Caki2 (cell line): ENCODE results near the gene CEP57L1. TPM values are rescaled to one million over a fixed set of nuclear protein-coding genes. Genes with fewer than 3 reads are reported as not detected.

Source experiments
- DNase-seq: peaks from one replicate; pipeline ENCODE4 v3.0.0-alpha.2; 2015; ENCODE audit warnings: low read depth
- in situ Hi-C: cut with HindIII; loops from 2 replicates; pipeline ENCODE4 v1.10.0; 2016; ENCODE audit warnings: low sequenced_read_pairs, low pct_unique_long_range_greater_than_20kb, mixed read lengths
- total RNA-seq: library from RNA; depleted of rRNA; stranded (reverse); fragments of >200 nt; shearing (Covaris generic); gene quantifications from 2 replicates; pipeline ENCODE4 v1.2.3, GENCODE V29; 2014; ENCODE audit warnings: low replicate concordance; rRNA removed

Gene CEP57L1
- total RNA-seq: 11.3 and 18.2 TPM in 2 replicates

DNA sequence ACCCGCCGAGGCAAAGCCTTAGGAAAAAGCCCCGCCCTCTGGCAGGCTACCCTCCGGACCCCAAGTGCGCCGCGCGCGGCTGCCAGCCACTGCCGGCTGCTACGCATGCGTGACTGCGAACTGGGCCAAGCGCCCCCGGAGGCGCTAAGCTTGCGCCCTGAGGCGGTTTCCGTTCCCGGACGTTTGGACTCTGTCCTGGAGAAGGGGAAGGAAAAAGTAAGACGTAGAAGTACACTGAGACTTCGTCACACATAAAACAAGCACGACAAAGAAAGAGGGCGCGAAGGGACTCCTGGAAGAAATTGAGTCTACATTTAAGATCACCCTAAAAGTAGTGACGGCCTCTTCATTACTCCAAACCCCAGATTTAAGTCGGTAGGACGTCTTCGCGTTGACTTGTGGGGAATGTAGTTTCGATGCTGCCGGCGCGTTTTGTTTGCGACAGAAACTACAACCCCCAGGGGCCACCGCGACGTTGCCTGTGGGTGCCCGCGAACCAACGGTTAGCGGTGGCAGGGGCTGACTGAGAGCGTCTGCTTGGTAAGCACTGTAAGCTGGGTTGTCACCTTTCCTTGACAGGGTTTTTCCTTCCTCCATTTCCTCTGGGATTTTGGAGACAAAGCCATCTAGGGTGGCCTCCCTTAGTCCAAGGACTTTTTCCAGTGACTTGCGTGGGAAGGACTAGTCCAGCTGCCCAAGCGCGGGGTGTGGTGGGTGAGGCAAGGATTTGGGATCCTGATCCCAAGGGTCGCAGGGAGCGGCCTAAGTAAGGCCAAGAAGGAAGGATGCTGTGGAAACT, at the start of gene CEP57L1:
Gene CEP57L1, plus strand, starts transcription at position 472 of the 799 bp plus-strand sequence. CDS start 49,715 bp downstream, outside the sequence.
- in situ Hi-C loops: no loop called here
- DNase-seq: peak; percentile 95

DNA sequence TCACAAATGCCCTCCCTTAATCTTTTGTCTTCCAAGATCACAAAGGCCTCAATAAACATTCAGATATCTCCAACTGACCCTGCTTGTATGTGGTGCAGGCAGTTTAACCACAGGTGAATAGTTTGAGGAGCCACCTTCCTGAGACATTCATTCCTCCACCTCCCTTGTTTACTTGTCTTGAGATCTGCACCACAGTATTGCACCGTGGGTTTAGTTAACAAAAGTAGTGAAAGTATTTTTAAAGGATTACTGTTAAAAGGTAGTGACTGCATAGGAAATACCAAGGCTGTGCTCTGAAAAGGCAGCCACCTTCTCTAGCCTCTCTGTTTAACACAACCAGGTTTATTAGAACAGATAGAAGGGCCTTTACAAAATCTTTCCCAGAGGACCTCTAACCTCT, 47.1 kb upstream of the CEP57L1 start:
- in situ Hi-C loops: no loop called here
- DNase-seq: no peak

DNA sequence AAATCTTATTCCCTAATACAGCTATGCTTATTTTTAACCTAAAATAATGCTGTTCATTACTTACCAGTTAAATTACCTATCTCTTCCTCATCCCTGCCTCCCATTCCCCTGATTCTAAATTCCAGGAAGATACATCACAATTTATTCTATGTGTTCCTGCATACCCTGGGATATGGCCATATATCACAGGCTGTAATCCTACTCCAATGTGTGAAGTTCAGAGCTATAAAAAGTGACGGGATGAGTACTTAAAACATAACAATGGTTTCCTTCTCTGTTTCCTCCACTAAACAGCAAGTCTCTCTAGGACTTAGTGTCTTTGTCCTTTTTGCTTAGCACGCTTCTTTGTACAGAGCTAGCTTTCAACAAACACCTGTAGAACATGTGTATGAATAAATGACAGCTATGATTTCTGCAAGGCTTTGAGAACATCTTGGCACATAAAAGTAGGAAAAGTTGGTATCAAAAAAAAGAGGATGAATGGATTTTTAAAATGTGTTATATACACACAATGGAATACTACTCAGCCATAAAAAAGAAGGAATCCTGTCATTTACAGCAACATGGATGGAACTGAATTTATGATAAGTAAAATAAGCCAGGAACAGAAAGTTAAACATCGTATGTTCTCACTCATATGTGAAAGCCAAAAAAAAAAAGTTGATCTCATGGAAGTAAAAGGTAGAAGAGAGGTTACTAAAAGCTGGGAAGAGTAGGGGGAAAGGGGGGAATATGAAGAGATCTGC, 46.5 kb upstream of the CEP57L1 start:
- in situ Hi-C loops: no loop called here
- DNase-seq: no peak

- in situ Hi-C loops: no loop called here
- DNase-seq: no peak
These were observed 45.3 kb upstream of the CEP57L1 start for GRCh38 chr6:109050012-109050411.

GRCh38 chr6:109050447-109051102, 44.7 kb upstream of the CEP57L1 start:
- no peak for DNase-seq
- in situ Hi-C loops: no loop called here

DNA sequence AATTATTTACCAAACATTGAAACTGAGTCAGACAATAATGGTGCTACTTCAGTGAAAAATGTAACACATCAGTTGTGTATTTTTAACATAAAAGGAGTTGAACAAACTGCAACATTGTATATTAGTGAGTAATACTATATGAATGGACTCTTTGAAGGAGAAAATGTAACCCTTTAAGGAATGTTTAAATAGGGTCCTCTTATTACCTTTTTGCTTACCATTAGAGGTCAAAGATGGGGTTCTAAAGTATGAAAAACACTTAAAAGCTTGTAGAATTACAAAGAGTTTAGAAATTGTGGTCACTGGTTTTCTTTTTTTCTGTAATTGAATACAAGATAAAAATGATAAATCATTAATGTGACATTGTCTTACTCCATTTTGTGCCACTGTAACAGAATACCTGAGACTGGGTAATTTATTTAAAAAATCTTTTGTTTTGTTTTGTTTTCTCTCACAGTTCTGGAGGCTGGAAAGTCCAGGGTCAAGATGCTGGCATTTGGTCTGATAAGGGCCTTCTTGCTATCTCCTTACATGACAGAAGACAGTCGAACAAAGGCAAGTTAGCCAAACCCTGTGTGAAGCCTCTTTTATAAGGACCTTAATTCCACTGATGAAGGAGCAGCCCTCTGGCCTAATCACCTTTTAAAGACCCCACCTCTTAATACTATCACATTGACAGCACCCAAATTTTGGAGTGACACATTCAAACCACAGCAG, 43.8 kb upstream of the CEP57L1 start:
- in situ Hi-C loops: no loop called here
- no peak for DNase-seq

GRCh38 chr6:109052018-109052651, 43.2 kb upstream of the CEP57L1 start:
- no peak for DNase-seq
- in situ Hi-C loops: no loop called here

- in situ Hi-C loops: no loop called here
- DNase-seq: no peak
These were observed 42.5 kb upstream of the CEP57L1 start for GRCh38 chr6:109052852-109053251.

DNA sequence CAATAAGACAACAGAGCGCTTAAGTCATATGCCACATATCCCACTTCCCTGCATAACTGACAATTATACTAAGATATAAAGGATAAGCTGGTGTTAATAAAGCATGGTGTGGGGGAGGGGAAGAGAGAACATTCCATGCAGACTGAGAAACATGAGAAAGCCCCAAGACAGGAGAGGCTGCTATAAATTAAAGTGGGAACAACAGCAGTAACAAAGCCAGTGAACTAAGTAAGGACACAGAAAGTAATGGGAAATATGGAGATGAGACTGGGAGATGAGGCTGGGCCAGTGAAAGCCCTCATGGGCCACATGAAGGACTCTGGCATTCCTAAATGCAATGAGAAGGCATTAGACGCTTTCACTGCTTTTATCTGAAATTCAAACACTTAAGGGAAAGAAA, 42.0 kb upstream of the CEP57L1 start:
- DNase-seq: no peak
- in situ Hi-C loops: no loop called here

- no peak for DNase-seq
- in situ Hi-C loops: no loop called here
These were observed 39.5 kb upstream of the CEP57L1 start for GRCh38 chr6:109055771-109056235.

- in situ Hi-C loops: no loop called here
- no peak for DNase-seq
These were observed 38.6 kb upstream of the CEP57L1 start for GRCh38 chr6:109056661-109057060.

DNA sequence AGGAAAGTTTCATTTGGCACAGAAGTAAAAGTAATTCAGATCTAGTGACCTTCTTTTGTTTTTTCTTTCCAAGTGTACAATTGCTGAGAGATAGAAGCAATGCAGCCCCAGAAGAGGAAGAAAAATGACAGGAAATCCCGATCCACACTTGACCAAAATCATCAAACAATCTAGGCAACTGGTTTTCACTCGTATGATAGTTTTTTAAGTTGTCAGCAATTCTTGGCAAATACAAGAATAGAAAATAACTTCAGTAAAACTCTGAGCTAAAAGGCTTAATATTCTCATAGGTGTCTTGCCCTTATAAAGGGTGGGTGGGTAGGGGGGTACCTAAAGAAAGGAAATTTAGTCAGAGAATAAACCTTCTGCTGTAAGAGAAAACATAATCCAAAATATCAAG, 36.7 kb upstream of the CEP57L1 start:
- DNase-seq: no peak
- in situ Hi-C loops: no loop called here

- DNase-seq: no peak
- in situ Hi-C loops: no loop called here
These were observed 36.2 kb upstream of the CEP57L1 start for GRCh38 chr6:109059153-109059552.

DNA sequence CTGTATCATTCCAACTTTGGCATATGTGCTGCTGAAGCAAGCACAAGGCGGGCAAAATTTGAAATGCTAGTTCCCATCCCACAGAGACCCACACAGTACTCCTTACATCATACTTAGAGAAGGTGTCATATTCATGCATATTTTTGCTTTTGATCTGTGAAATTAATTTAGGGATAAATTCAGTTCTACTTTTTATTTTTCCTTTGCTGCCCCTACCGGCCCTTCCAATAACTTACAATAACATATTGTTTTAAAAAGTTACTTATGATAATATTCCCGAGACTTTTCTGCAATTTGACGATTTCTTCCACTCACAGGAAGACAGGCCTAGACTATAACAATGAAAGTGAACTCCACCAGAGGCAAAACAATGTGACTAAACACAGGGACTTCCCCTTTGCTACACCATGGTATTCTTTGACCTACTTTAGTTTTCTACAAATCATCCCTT, 35.7 kb upstream of the CEP57L1 start:
- DNase-seq: peak; percentile 31

DNA sequence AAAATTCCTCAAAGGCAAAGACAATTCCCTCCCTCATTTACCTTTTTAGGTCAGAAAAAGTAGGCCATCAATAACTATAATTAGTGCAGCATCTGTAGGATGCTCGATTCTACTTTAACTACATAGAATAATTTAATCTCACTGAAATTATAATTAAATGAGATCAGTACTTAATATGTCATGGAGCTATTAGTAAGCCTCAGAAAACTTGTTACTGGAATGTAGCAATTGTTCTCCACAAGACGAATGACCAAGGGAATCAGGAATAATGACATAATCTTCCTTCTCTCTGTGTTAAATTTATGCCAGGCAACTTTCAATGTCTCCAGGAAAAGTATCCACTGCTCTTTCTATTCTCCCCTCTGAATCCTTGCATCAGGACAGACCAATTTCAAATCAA, 34.7 kb upstream of the CEP57L1 start:
- in situ Hi-C loops: no loop called here
- no peak for DNase-seq

More for the DNA sequence above, 35.7 kb upstream of the CEP57L1 start:
- in situ Hi-C loops: no loop called here

DNA sequence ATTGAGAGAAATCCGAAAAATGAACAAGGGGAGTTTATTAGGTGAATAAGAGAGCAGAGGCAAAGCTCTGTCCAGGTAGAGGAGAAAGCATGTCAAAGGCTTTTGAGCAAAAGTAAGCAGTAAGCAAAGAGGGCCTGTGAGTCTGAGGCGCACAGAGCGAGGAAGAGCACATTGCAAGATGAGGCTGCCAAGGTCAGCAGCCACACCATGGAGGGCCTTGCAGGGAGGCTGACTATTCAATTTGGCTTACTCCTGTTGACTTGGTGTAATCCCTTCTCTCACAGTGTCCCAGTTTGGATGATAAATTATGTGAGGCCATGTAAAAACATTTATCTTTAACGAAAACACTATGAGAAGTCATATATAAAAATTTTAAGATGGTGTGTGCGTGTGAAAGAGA, 33.1 kb upstream of the CEP57L1 start:
- DNase-seq: no peak
- in situ Hi-C loops: no loop called here

GRCh38 chr6:109062767-109063352, 32.4 kb upstream of the CEP57L1 start:
- no peak for DNase-seq
- in situ Hi-C loops: no loop called here
